ENCODE measurements around the gene ATAD3A.

ATAD3A gene

DNA sequence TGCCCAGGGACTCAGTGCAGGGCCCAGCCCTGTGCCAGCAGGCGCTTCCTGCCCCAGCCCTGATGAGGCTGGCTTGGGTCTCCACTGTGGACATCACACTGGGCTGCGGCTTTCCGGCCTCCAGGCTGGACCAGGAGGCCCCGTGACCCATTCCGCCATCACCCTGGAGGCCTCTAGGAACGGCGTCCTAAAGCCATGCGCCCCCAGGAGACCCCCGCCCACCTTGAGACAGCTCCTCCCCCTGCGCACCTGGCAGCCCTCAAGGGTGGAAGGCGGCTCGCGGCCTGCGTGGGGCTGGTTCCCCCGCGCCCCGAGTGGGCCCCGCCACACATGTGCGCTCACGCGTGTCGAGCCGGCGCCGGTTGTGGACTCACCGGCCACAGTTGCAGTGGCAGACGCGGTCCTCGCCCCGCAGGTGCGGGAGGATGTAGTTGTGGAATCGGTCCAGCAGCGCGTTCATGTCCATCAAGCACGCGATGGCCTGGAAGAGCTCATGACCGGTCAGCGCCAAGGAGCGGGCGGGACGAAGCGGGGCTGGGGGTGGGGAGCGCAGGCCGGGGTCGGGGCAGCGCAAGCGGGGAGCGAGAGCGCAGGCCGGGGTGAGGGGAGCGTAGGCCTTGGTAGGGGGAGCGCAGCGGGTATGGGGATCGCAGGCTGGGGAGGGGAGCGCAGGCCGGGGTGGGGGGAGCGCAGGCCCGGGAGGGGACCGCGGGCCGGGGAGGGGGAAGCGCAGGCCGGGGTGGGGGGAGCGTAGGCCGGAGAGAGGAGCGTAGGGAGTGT lies 27.5 kb downstream of the ATAD3A start:
- no peak for DNase-seq (ENCODE audit: low read depth in 2 of 2)

DNA sequence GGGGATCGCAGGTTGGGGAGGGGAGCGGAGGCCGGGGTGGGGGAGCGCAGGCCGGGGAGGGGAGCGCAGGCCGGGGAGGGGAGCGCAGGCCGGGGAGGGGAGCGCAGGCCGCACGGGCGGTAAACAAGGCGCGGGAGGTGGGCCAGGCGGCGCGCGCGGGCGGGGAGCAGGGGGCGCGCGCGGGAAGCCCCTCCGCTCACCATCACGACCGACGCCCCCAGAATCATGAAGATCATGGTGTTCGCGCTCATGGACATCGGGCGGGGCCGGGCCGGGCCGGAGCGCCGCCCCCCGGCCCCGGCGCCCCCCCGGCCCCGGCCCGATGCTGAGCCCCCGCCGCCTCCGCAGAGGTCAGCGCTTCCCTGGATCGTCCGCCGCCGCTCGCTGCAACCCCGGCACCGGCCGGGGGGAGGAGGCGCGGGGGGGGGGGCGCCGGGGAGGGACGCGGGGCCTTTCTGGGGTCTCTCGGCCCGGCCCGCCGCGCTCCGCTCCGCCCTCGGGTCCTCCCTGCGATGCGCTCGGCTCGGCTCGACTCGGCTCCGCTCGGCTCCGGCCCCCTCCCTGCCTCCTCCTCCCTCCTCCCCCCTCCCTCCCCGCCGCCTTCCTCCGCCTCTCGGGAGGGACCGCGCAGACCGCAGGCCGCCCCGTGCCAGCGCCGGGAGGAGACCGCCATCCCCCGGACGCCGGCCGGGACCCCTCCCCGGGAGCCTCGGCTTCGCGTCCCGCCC lies 28.3 kb downstream of the ATAD3A start, which contains the start of gene TMEM240:
TSS of gene TMEM240 (minus strand) at position 535 of the 728 bp plus-strand sequence. CDS start at position 257, 278 bp downstream.
- DNase-seq (ENCODE audit: low read depth in 2 of 2) = peak; percentile 43 to 55

- no peak for DNase-seq (ENCODE audit: low read depth in 2 of 2)
These were observed 29.1 kb downstream of the ATAD3A start for GRCh38 chr1:1540818-1541628.

GRCh38 chr1:1541956-1542765 lies 30.2 kb downstream of the ATAD3A start:
- DNase-seq (ENCODE audit: low read depth in 2 of 2) = no peak

DNA sequence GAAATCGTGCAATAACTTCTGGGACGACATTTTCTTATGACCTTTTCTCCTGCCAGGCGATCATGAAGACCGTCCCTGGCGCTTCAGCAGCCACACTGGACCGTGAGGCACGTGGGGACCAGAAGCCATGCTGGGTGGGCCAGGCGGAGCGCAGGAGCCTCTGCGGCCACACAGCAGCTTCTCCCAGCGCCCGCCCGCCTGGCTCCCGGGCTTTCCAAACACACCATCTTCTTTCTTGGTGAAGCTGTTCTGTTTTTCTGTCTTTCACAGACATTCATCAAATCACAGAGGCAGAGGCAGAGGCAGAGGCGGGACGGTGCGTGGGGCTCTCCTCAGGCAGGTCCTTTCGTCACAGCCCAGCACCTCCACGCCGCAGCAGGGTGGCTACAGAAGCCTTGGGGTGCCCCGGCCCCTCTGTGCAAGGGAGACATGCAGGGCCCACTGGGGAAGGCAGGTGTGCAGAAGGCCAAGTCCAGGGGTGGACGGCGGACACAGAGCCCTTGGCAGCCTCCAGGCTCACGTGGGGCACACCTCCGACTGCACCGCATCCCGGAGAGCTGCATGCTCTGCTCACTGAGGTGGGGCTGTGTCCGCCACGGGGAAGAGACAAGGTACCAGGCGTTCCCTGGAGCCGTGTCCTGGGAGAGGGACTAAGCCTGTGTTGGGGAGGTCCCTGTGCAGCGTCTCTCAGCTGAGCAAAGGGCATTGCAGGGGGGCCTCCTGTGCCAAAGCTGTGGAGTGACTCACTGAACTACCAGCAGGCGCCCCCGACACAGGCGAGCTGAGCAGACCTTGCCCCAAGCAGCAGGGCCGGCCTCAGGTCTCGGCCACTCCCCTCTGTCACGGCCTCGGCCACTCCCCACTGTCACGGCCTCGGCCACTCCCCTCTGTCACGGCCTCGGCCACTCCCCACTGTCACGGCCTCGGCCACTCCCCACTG lies 31.1 kb downstream of the ATAD3A start:
- DNase-seq (ENCODE audit: low read depth in 2 of 2) = no peak

DNA sequence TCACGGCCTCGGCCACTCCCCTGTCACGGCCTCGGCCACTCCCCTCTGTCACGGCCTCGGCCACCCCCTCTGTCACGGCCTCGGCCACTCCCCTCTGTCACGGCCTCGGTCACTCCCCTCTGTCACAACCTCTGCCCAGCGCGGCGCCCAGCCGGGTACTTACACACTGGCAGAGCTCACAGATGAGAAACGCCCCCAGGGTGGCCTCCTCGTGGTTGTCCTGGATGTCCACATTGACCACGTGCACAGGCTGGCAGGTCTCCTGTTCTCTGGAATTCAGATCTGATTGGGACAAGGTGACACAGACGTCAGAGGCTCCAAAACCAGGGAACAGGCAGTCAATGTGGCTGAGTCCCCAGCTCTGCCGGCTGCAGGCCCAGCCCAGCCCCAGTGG lies 31.7 kb downstream of the ATAD3A start:
- no peak for DNase-seq (ENCODE audit: low read depth in 2 of 2)

DNA sequence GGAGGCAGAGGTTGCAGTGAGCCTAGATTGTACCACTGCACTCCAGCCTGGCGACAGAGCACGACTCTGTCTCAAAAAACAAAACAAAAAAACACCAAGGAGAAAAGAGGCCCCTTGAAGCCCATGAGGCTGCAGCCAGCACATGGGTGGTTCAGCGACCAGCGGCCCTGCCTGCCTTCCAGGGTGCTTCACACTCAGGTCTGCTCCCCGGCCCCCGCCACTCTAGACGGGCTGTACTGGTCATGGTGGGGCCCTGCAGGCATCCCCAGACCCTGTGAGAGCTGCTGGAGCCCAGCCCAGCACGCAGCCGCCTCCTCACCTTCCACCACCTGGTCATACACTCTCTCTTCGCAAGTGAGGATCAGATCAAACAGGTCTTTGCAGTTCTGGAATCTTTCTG lies 32.6 kb downstream of the ATAD3A start:
- DNase-seq (ENCODE audit: low read depth in 2 of 2) = no peak

DNA sequence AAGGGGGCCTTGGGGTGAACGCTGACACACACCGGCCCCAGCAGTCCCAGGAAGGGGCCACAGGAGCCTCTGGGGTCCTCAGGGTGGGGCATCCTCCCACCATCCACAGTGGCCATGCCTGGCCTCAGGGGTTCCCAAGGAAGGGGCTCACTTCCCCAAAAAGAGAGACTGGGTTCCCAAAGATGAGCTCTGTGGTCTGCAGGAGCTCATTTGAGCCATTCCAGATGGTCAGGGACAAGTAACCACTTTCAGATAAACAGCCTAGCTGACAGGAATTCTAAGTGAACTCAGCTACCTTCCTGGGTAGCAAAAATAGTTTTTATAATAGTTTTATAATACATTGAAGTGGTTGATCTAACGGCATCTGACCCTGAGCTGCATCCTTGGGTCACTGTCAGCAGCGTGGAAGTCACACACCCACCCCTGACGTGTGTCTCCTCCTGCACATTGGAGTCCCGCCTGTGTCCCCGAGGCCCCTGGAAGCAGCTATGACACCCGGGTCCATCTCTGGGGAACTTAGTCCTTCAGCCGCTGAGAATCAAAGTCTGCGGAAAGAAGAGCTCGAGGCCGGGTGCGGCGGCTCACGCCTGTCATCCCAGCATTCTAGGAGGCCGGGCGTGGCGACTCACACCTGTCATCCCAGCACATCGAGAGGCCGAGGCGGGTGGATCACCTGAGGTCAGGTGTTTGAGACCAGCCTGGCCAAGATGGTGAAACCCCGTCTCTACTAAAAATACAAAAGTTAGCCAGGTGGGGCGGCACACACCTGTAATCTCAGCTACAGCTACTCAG lies 34.2 kb downstream of the ATAD3A start:
- DNase-seq (ENCODE audit: low read depth in 2 of 2) = no peak

- no peak for DNase-seq (ENCODE audit: low read depth in 2 of 2)
These were observed 35.0 kb downstream of the ATAD3A start for GRCh38 chr1:1547011-1547410.

DNA sequence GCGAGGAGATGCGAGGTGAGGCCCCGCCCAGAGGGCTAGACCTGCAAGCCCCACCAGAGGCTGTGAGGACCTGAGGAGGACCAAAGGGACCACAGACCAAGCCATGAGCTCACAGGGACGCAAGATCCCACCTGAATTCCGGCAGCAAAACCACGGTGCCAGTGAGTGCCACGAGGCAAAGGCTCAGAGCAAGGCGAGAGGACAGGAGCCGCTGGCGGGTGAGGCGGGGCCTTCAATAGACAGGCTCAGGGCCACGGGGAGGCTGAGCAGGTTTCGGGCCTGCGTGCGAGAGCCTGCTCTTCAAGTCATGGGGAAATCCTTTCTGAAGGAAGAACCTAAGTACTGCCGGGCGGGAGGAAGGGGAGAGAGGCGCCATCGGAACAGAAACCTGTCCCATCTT lies 35.5 kb downstream of the ATAD3A start:
- no peak for DNase-seq (ENCODE audit: low read depth in 2 of 2)

- DNase-seq (ENCODE audit: low read depth in 2 of 2) = no peak
These were observed 36.6 kb downstream of the ATAD3A start for GRCh38 chr1:1548591-1548990.

- DNase-seq (ENCODE audit: low read depth in 2 of 2) = no peak
These were observed 38.1 kb downstream of the ATAD3A start for GRCh38 chr1:1550087-1550486.

DNA sequence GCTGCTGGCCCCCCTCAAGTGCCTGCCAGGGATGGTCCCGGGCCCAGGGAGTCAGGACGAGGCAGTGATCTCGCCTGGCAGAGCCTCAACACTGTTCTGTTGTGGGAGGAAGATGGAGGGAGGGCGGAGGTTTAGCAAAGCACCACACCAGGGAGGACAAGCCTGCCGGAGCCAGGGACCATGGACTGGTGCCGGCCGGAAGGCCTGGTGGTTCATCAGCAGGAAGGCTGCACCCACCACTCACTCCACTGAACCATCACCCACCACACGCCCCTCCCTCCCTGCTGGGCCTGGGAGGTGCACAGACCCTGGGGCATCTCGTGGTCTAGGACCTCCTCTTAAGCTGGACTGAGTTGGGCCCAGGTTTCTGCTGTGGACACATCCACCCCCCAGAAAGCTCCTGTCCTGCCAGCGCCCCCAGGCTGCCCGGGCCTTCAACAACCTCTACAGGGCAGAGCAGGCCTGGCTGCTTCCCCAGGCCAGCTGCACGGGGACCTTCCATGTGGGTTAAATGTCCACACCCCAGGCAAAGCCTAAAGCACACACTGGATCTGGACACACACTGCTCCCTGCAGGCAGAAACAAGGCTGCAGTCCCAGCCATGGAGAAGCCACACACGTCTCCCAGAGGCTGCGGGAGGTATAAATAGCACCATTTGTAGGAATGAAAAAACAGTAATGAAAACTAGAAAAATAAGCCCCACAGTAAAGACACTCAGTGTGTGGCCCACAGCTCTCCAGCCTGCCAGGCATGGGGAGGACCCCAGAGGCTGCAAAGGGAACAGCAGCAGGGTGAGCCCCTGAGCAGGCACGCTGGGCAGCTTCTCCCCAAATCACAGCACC lies 38.9 kb downstream of the ATAD3A start:
- no peak for DNase-seq (ENCODE audit: low read depth in 2 of 2)

- no peak for DNase-seq (ENCODE audit: low read depth in 2 of 2)
These were observed 39.7 kb downstream of the ATAD3A start for GRCh38 chr1:1551524-1552262.

DNA sequence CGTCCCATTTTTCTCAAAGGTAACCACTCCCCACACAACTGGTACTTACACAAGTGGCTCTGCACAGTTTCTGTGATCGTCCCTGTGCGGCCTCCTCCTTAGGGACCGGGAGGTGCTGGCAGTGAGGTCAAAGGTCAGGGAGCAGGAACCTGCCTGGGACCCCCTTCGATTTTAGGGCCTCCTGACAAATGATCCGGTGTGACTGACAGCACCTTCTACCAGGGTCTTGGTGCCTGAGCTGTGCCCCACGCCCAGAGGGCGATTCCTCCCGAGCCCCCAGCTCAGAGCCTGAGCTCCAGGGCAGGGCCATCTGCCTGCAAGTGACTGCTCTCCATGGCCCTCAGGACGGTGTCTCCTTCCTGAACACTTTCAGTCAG lies 40.3 kb downstream of the ATAD3A start:
- no peak for DNase-seq (ENCODE audit: low read depth in 2 of 2)

GRCh38 chr1:1553821-1554494 lies 42.0 kb downstream of the ATAD3A start:
- no peak for DNase-seq (ENCODE audit: low read depth in 2 of 2)

DNA sequence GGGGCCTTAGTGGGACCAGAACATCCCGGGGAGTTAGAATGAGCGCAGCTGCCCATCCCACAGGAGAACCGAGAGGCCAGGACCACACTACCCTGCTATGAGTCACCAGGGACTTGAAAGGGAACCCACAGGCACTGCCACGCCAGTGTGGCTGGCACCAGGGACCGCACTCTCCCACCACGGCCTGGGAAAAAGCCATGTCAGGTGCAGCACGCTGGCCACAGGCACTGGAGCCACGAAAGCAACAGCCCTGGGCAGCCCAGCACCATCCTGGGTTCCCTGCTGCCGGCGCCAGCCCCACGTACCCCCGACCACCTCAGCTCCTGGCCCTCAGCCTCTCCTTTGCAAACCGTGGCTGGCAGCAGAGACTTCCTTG lies 42.6 kb downstream of the ATAD3A start:
- DNase-seq (ENCODE audit: low read depth in 2 of 2) = no peak

All from stimulated activated CD4-positive, alpha-beta T cell treated with anti-CD3 and anti-CD28 coated beads, Interleukin-1b, Interleukin-23, amount 100 ng/mL, for 4 hours (primary cell).